ENCODE data around the gene CLK2. TPM values are rescaled to one million over a fixed set of nuclear protein-coding genes. Genes with fewer than 3 reads are reported as not detected.
A peak's percentile ranks its signal among the peaks of the same experiment; 100 is the strongest.

The CLK2 gene
- total and polyA plus RNA-seq, 2 of the 8 experiments (the other 6 are each of a cell fraction or from before 2014, with no cell fraction given), result 62.2 to 76.0 TPM

DNA sequence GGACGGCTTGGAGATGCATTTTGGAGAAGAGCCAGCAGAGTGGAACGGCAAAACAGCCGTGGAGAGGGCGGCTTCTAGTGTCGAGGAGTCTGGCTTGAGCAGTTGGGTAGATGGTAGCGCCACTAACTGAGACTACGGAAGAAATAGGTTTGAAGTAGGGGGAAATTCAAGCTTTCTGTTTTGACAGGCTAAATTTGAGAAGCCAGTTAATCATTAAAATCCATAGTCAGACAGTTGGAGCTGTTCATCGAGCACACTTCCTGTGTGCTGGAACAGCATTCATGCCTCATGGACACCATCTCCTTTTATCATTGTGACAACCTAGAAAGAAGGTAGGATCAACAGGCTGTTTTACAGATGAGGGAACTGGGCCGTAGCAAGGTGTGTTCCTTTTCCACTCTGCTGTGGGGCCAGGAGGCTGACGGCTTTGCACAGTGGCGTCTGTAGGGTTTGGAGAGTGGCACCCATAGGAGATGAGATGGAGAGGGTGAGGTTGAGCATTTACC, 31.3 kb upstream of the CLK2 start:
- no peak overlapping the region for H3K4me2 ChIP-seq (ENCODE audit: insufficient read depth in 1 of 2, low read depth in 2 of 2, low read length in 2 of 2)
- no peak overlapping the region for H3K18ac ChIP-seq (ENCODE audit: extremely low read depth, low read length)
- no peaks in the 10 kb centered on the region for H3K36me3 ChIP-seq (ENCODE audit: control insufficient read depth in 2 of 4, insufficient read depth in 4 of 4, low read length in 3 of 4)
- H3K79me2 ChIP-seq (ENCODE audit: control insufficient read depth in 1 of 2, insufficient read depth in 2 of 2, low read length in 2 of 2), result peaks cover 3 to 8% of the 10 kb centered on the region in 2 experiments; a peak in 3 of 4 replicates
- no peak overlapping the region for H2AK5ac ChIP-seq (ENCODE audit: low read depth, low read length)
- no peak overlapping the region for H2BK15ac ChIP-seq (ENCODE audit: low read length)
- H3K4me1 ChIP-seq (replicated peaks in 1 of 4; ENCODE audit: control insufficient read depth in 3 of 4, insufficient read depth in 4 of 4, low read length in 3 of 4), result peaks cover 0 to 5% (median 2%) of the 10 kb centered on the region in 4 experiments; a peak in 5 of 7 replicates
- H4K20me1 ChIP-seq (replicated peaks in 1 of 2; ENCODE audit: control insufficient read depth in 1 of 2, insufficient read depth in 2 of 2, low read length in 2 of 2), result peaks cover 0 to 4% of the 10 kb centered on the region in 2 experiments
- peaks cover 7% of the 10 kb centered on the region for H3K23me2 ChIP-seq (ENCODE audit: low read depth, low read length)
- no peak for DNase-seq (ENCODE audit: low read depth in 1 of 2, low spot score in 2 of 2)
- WGBS, 2 experiments (ENCODE audit: extremely low coverage in 1 of 2, insufficient coverage in 1 of 2, insufficient read length in 1 of 2, insufficient replicate concordance in 2 of 2, low coverage in 1 of 2, low lambda C conversion rate in 2 of 2, missing lambda C conversion rate in 1 of 2), result 86% methylated on average over 11 of the region's 11 CpGs; no CpG with 5 or more reads in 1 of the 2 experiments
- H3K4me3 ChIP-seq (ENCODE audit: extremely low read depth in 1 of 4, insufficient read depth in 2 of 4, low read depth in 3 of 4, low read length in 4 of 4), result no peak overlapping the region
- H3K9ac ChIP-seq (replicated peaks in 1 of 4; ENCODE audit: extremely low read depth in 1 of 4, low read depth in 3 of 4, low read length in 3 of 4), result no peak overlapping the region
- no peak for TF ChIP-seq NANOG (IDR thresholded peaks at IDR 0.05; ENCODE audit: insufficient read depth, low read depth, low read length, poor library complexity, severe bottlenecking)
- TF ChIP-seq KDM1A (IDR thresholded peaks at IDR 0.05; ENCODE audit: borderline replicate concordance, low read length), result no peak
- H3K9me3 ChIP-seq (ENCODE audit: insufficient read depth in 2 of 2, low read depth in 1 of 2, low read length in 1 of 2), result no peaks in the 10 kb centered on the region
- no peak overlapping the region for H3K27ac ChIP-seq (ENCODE audit: low read depth, low read length)
- H4K8ac ChIP-seq (ENCODE audit: extremely low read depth, insufficient read depth, low read length), result no peak overlapping the region
- CTCF ChIA-PET (ENCODE audit: partially characterized antibody), result interaction anchor here (1.1 to 6.4 kb wide), 3 partner anchors 23 to 53 kb away, joined by 4 to 103 read pairs (median 79); no protein-coding TSS in a partner anchor
- H3K23ac ChIP-seq (ENCODE audit: insufficient read length), result no peak overlapping the region
- no peak overlapping the region for H3K4ac ChIP-seq (replicated peaks; ENCODE audit: insufficient read length, low read depth, low read length)
- no peak overlapping the region for H4K5ac ChIP-seq (ENCODE audit: insufficient read length, low read depth, low read length)
- no peak overlapping the region for H2BK120ac ChIP-seq (replicated peaks; ENCODE audit: low read depth, low read length)
- POLR2A ChIA-PET (ENCODE audit: partially characterized antibody), result interaction anchor here (1.7 to 2.6 kb wide), 2 partner anchors 13 to 18 kb away, joined by 7 to 9 read pairs; no protein-coding TSS in a partner anchor
- no peak overlapping the region for H2AFZ ChIP-seq (ENCODE audit: low read length)
- no peak for FAIRE-seq
- no peaks in the 10 kb centered on the region; a peak in 1 of 7 replicates for H3K27me3 ChIP-seq (replicated peaks in 1 of 4; ENCODE audit: control insufficient read depth in 3 of 4, extremely low read depth in 1 of 4, insufficient read depth in 3 of 4, low read length in 3 of 4)
- 0 out of 2 replicates have a peak overlapping the region, but pooled peaks have one; percentile 63 for H2BK12ac ChIP-seq (ENCODE audit: low read depth, low read length)
- no peak overlapping the region for H3K56ac ChIP-seq (replicated peaks; ENCODE audit: insufficient read length, low read depth, low read length)
- H2BK20ac ChIP-seq (ENCODE audit: low read length), result peak overlapping the region; percentile 48; the same call in 1 of the 2 replicates
- H3K79me1 ChIP-seq (ENCODE audit: low read depth, low read length), result peaks cover 2% of the 10 kb centered on the region; the same call in 1 of the 2 replicates
- no peak overlapping the region for H3K14ac ChIP-seq (ENCODE audit: insufficient read length)
- peak overlapping the region; percentile 59 for H4K91ac ChIP-seq (replicated peaks; ENCODE audit: insufficient read length, low read length)
- H2BK5ac ChIP-seq (ENCODE audit: low read depth, low read length), result no peak overlapping the region

Measured in H1 (cell line).